NCI-H1105 treated with DMSO at 0.1 percent for 48 hours (cell line): ENCODE measurements around the gene TRIM33.

ENCODE experiments used
- DNase-seq: peaks from one replicate; lab custom pipeline; 2025; lab: John Stamatoyannopoulos, UW

Gene TRIM33

GRCh38 chr1:114511032-114511785 is at the start of gene TRIM33:
TSS of gene TRIM33 (minus strand) at chr1:114511203. CDS start at chr1:114511076, 127 bp downstream.
- DNase-seq = peak; percentile 87

GRCh38 chr1:114559356-114559755 is 48.4 kb upstream of the TRIM33 start:
- no peak for DNase-seq

DNA sequence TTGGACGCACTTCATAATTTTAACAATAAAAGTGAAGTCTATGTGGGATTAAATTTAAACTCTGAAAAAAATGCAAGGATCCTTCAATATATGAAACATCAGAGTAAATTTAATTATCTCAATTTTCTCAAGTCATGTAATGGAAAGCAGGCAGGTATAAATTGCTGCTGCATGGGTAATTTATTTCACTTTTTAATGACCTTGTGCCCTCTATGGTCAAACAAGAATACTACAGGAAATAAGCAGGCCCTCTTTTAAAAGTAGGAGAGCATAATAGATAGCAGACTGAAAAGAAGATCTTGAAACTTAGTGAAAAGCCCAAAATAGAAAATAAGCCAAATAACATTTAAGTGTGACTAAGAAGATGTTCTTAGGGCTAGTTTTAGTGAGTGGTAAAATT is 47.5 kb upstream of the TRIM33 start:
- peak; percentile 47 for DNase-seq

DNA sequence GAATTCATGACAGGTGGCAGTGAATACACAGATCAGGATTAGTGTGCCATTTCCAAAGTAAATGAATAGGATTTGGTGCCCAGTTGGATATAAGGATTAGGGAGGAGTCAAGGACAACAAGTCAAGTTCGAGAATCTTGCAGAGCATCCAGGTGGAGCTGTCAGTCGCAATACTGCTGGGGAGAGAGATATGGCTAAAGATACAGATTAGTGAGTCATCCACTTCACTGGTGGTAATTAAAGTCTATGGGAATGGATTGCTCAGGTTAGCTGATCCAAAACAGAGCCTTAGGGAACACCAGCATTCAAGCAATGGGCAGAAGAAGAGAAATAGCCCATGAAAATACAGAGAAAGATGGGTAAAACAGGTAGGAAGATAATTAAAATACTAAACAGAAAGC is 43.6 kb upstream of the TRIM33 start:
- no peak for DNase-seq

DNA sequence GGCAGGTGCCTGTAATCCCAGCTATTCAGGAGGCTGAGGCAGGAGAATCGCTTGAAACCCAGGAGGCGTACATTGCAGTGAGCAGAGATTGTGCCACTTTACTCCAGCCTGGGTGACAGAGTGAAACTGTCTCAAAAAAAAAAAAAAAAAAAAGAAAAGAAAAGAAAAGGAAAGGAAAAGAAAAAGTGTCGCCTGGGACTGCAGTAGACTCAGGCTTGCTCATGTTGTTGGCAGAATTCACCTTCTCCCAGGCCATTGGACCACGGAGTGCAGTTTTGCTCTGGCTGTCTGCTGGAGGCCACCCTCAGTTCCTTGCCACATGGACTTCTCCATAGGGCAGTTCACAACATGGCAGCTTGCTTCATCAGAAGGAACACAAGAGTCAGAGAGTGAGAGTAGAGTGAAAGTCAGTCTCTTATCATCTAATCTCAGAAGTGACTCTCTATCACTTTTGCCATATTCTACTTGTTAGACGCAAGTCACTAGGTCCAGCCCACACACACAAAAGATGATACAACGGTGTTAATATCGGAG is 41.2 kb upstream of the TRIM33 start:
- no peak for DNase-seq

DNA sequence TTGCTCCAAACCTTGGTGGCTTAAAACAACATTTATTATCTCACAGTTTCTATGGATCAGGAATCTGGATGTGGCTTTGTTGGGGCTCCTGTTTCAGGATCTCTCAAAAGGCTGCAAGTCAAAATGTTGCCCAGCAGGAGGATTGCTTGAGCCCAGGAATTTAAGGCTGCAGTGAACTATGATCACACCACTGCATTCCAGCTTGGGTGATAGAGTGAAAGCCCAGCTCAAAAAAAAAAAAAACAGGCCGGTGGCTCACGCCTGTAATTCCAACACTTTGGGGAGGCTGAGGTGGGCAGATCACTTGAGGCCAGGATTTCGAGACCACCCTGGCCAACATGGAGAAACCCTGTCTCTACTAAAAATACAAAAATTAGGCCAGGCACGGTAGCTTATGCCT is 40.4 kb upstream of the TRIM33 start:
- no peak for DNase-seq

- DNase-seq = no peak
These were observed 39.3 kb upstream of the TRIM33 start for GRCh38 chr1:114550336-114550735.

DNA sequence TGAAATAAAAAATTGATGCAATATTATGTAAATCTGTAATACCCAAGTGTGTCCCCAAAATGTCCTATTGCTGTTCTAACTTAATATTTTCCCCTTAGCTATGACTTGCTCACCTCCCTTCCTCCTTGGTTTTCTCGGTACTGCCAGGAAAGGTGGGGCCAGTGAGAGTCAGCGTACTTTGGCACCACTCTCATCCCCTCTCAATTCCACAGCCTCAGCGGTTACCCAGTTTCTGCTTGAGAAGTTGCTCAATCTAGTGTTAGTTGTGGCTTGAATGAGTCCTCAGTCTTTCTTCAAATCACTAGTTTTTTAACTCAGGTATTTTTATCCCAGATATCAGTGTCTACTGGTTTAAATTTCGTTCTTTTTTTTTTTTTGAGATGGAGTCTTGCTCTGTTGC is 38.1 kb upstream of the TRIM33 start:
- no peak for DNase-seq

- no peak for DNase-seq
These were observed 36.1 kb upstream of the TRIM33 start for GRCh38 chr1:114547076-114547475.

GRCh38 chr1:114545796-114546195 is 34.8 kb upstream of the TRIM33 start:
- DNase-seq = no peak

- no peak for DNase-seq
These were observed 34.3 kb upstream of the TRIM33 start for GRCh38 chr1:114545315-114545714.

DNA sequence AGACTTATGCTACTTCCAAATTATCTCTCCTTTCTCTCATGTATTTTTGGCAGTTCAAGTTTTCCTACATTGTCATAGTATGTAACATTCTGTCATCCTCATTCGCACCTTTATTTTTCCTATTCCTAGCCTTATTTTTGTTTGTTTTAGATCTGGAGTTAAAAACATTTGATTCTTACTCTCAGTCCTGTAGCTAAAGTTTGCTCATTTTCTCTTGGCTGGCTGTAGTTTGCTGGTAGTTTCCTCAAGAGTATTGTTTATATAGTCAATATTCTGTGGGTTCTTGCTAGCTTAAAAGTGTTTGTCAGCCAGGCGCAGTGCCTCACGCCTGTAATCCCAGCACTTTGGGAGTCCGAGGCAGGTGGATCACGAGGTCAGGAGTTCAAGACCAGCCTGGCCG is 29.8 kb upstream of the TRIM33 start:
- DNase-seq = no peak

- no peak for DNase-seq
These were observed 29.3 kb upstream of the TRIM33 start for GRCh38 chr1:114540272-114540671.

DNA sequence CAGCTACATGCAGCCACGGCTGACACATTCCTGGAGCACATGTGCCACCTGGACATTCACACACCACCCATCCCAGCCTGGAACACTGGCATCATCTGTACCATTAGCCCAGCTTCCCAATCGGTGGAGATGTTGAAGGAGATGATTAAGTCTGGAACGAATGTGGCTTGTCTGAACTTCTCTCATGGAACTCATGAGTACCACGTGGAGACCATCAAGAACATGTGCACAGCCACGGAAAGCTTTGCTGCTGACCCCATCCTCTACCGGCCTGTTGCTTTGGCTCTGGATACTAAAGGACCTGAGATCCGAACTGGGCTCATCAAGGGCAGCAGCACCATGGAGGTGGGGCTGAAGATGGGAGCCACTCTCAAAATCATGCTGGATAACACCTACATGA is 25.0 kb upstream of the TRIM33 start:
- DNase-seq = no peak

GRCh38 chr1:114535401-114535800 is 24.4 kb upstream of the TRIM33 start:
- no peak for DNase-seq

DNA sequence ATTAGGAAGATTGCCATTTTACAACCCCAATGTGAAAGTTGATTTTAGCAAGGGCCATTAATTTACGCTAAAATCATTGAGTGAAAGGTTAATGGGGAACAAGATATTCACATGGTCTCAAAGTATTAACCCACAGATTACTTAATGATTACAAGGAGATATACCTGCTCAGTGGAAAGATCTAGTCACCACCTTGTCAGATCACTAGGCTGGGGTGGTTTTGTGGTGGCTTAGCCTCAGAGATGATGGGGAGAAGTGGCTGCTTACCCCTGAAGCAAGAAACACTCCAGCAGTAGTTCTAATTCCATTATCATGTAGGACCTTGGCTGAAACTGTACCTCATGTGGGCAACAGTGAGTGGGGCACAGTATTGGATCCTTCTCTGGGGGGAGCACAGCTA is 20.1 kb upstream of the TRIM33 start:
- no peak for DNase-seq

GRCh38 chr1:114530224-114530623 is 19.2 kb upstream of the TRIM33 start:
- DNase-seq = no peak

DNA sequence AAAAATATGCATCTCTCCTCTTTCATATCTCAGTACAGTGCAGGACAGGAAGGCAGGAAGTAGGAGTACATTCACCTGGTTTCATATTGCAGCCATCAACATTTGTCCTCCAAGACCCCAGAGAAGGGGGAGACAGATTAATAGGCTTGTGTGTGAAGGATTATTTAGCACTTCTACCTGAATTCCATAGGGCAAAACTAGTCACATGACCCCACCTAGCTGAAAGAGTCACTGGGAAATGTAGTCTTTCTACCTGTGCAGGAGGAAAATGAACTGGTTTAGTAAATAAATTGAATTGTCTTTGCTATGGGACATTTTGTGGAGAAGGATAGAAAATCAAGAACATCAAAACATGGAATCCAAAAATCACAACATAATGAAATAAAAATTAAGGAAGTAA is 13.9 kb upstream of the TRIM33 start:
- DNase-seq = peak; percentile 12

DNA sequence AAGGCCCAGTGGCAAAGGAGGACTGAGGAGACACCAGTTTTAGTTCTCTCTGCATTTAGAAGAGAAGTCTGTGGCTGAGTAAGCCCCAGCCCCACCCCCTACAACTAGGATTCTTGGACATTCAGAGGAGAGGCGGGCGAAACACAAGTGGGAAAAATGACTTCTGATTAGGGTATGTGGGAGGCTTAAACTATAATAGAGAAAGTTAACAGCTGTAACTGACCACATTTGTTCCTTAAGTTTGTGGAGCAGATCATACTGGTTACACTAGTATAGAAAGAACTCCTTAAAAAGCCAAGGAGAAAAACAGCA is 11.2 kb upstream of the TRIM33 start:
- no peak for DNase-seq

DNA sequence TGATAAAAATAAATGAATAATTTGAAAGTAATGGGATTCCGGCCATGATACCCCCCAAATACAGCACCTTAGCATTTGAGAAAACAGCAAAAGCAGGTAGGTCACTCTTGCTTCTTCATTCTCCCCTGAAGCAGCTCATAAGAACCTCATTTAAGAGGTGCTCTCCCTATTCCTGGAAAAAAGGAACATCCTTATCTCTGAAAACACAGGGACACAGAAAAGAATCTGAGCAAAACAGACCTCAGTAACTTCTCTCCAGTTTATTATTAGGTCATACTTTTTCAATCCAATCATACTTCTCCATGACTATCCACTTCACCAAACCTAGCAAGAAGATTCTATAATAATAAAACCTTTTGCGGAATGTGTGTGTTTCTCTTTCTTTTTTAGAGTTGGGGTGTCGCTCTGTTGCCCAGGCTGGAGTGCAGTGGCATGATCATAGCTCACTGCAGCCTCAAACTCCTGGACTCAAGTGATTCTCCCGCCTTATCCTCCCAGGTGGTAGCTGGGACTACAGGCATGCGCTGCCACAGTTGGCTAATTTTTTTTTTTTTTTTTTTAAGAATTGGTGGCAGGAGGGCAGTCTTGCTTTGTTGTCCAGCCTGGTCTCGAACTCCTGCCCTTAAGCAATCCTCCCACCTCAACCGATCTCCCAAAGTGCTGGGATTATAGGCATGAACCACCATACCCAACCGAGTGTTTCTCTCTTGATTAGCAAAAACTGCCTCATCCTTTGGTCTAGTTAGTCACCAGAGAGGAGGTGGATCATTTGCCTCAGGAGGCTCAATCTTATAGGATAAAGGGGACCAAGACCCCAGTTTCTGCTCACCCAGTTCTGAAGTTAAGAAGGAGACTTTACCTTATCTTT is 10.6 kb upstream of the TRIM33 start:
- DNase-seq = no peak

DNA sequence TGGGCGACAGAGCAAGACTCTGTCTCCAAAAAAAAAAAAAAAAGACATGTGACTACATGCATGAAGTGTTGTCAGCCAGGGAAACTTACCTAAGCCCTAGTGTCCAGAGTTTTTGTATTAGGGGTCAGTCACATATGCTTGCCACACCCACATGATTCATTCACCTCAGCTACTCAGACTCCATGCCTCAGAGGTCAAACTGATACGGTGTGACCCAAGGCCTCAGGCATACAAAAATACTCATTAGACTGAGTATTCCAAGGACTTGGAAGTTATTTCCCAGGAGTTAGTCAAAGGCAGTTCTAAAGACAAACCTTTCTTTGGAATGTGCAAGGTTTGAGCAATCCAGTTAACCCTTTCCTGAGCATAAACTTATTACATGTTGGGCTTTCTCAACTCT is 6.3 kb upstream of the TRIM33 start:
- no peak for DNase-seq

DNA sequence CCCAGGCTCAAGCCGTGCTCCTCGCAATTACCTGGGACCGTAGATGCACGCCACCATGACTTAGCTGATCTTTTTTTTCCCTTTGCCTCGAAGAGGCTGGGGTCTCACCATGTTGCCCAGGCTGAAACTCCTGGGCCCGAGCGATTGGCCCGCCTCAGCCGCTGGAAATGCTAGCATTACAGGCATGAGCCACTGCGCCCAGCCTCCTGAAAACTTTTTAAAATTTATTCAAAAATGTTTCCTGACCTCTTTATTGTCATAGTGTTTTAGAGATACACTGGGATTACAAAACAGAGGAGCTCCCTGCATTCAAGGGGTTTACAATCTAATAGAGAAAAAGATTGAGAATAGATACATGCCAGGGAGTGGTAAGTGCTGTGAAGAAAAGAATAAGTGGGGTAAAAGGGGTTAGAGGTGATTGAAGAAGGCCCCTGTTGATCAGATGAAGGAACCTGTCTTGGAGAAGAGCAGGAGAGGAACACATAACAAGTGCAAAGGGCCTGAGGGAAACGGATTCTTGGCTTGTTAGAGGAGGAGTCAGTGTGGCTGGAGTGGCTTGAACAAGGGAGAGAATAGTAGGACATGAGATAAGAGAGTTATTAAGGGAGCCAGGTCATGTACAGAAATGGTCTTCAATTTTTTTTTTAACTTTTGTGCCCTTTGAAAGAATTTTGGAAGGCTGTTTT is 1.7 kb upstream of the TRIM33 start:
- DNase-seq = no peak
